ENCODE data around the gene ERCC3. TPM values are rescaled to one million over a fixed set of nuclear protein-coding genes. Genes with fewer than 3 reads are reported as not detected.

ERCC3 gene
- total and polyA plus RNA-seq, 2 donors (not counting 3 experiments of a cell fraction or from before 2014, with no cell fraction given), result 40.7 to 47.3 TPM

DNA sequence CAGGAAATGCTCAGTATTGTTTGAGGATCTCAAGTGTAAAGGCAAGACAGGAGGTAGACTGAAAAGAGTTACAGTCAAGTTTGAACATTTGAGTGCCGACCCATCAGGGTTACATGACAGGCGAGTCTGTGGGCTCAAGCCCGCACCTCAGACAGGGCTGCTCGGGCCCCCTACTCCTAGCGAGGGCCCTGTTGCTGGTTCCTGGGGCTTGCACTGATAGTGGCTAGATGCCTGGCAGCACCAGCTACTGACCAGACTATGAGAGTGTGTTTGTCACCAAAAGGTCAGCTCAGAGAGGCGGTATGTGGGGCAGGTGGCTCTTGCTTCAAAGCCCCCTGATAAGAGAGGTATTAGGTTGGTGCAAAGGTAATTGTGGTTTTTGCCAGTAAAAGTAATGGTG, 38.2 kb downstream of the ERCC3 start:
- TF ChIP-seq GATA2 (IDR thresholded peaks at IDR 0.05; ENCODE audit: insufficient read depth, insufficient read length, low read depth, low read length) (no peak), FOS (IDR thresholded peaks at IDR 0.05; ENCODE audit: borderline replicate concordance, insufficient read depth, low read length) (no peak), POLR2AphosphoS5 (IDR thresholded peaks at IDR 0.05; ENCODE audit: insufficient read depth, low read depth, low read length) (no peak), MYC (IDR thresholded peaks at IDR 0.05; ENCODE audit: low read depth, low read length) (no peak), POLR2A (IDR thresholded peaks at IDR 0.05; ENCODE audit: low read depth, low read length) (no peak), JUN (IDR thresholded peaks at IDR 0.05; ENCODE audit: borderline replicate concordance, insufficient read depth, insufficient read length, low read depth) (no peak), EZH2 (IDR thresholded peaks at IDR 0.05; ENCODE audit: borderline replicate concordance, low read depth, low read length, severe bottlenecking) (no peak)
- TF ChIP-seq, protein P1, sequence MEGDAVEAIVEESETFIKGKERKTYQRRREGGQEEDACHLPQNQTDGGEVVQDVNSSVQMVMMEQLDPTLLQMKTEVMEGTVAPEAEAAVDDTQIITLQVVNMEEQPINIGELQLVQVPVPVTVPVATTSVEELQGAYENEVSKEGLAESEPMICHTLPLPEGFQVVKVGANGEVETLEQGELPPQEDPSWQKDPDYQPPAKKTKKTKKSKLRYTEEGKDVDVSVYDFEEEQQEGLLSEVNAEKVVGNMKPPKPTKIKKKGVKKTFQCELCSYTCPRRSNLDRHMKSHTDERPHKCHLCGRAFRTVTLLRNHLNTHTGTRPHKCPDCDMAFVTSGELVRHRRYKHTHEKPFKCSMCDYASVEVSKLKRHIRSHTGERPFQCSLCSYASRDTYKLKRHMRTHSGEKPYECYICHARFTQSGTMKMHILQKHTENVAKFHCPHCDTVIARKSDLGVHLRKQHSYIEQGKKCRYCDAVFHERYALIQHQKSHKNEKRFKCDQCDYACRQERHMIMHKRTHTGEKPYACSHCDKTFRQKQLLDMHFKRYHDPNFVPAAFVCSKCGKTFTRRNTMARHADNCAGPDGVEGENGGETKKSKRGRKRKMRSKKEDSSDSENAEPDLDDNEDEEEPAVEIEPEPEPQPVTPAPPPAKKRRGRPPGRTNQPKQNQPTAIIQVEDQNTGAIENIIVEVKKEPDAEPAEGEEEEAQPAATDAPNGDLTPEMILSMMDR (IDR thresholded peaks at IDR 0.05; ENCODE audit: extremely low read depth in 1 of 2, insufficient read depth in 1 of 2, low read depth in 1 of 2, low read length in 2 of 2), result no peak
- TF ChIP-seq, protein P2, sequence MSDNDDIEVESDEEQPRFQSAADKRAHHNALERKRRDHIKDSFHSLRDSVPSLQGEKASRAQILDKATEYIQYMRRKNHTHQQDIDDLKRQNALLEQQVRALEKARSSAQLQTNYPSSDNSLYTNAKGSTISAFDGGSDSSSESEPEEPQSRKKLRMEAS (IDR thresholded peaks at IDR 0.05; ENCODE audit: insufficient read depth, insufficient read length), result no peak
- Histone ChIP-seq H3K36me3 (ENCODE audit: control insufficient read depth in 2 of 2, extremely low read depth in 1 of 2, insufficient read depth in 2 of 2, low read length in 2 of 2) (peaks cover 8 to 24% of the 10 kb centered on the region in 2 experiments), H3K27me3 (ENCODE audit: control insufficient read depth in 2 of 2, insufficient read depth in 2 of 2, low read length in 2 of 2) (no peaks in the 10 kb centered on the region), H3K9me1 (replicated peaks; ENCODE audit: control insufficient read depth, extremely low read depth, insufficient read depth, low read length) (no peaks in the 10 kb centered on the region), H3K4me2 (ENCODE audit: insufficient read depth, low read length) (no peak overlapping the region), H3K4me1 (ENCODE audit: control insufficient read depth, extremely low read depth, insufficient read depth, low read length) (no peaks in the 10 kb centered on the region), H3K27ac (ENCODE audit: insufficient read depth, low read depth, low read length) (no peak overlapping the region), H3K4me3 (replicated peaks in 1 of 3; ENCODE audit: insufficient read depth in 1 of 3, low read depth in 1 of 3, low read length in 3 of 3) (no peak overlapping the region), H3K9me3 (replicated peaks; ENCODE audit: control insufficient read depth, insufficient read depth, low read length) (no peaks in the 10 kb centered on the region), H3K79me2 (ENCODE audit: control insufficient read depth, insufficient read depth, low read length) (no peaks in the 10 kb centered on the region), H3K9ac (replicated peaks; ENCODE audit: extremely low read depth, insufficient read depth, low read length) (no peak overlapping the region), H2AFZ (ENCODE audit: low read depth, low read length) (no peak overlapping the region), H4K20me1 (replicated peaks; ENCODE audit: control insufficient read depth, extremely low read depth, insufficient read depth, low read length) (no peaks in the 10 kb centered on the region)
- DNase-seq (ENCODE audit: low read depth, low spot score), result no peak
- dilution Hi-C loops (cut with MboI; ENCODE audit: extremely low pct_ligation_motif_present, low sequenced_read_pairs) (no loop called here), intact Hi-C loops (cut with micrococcal nuclease) (no loop called here)
- FAIRE-seq, result no peak
- ChIA-PET CTCF (no interaction called here), POLR2A (no interaction called here)
- no TSS peak for BruUV-seq (replicated peaks)
